HK-2 (cell line): ENCODE results near the gene DYDC2.

Experiments used
- DNase-seq: peaks from one replicate; pipeline ENCODE4 v3.0.0-alpha.2; 2018; ENCODE audit not compliant: unreplicated experiment

The DYDC2 gene

GRCh38 chr10:80371467-80371866, 14.9 kb downstream of the DYDC2 start:
- DNase-seq = no peak

- DNase-seq = no peak
Observed at GRCh38 chr10:80372675-80373074, 16.1 kb downstream of the DYDC2 start.

- no peak for DNase-seq
Observed at GRCh38 chr10:80373502-80373901, 16.9 kb downstream of the DYDC2 start.

GRCh38 chr10:80379701-80380100, 23.1 kb downstream of the DYDC2 start:
- DNase-seq = no peak

GRCh38 chr10:80380185-80380584, 23.6 kb downstream of the DYDC2 start:
- no peak for DNase-seq

- peak; percentile 25 for DNase-seq
Observed at GRCh38 chr10:80382989-80383388, 26.4 kb downstream of the DYDC2 start.

GRCh38 chr10:80390740-80391139, 34.2 kb downstream of the DYDC2 start:
- no peak for DNase-seq

GRCh38 chr10:80392250-80392649, 35.7 kb downstream of the DYDC2 start:
- no peak for DNase-seq

GRCh38 chr10:80394358-80394916, 37.9 kb downstream of the DYDC2 start:
- no peak for DNase-seq

- no peak for DNase-seq
Observed at GRCh38 chr10:80397014-80397413, 40.4 kb downstream of the DYDC2 start.

GRCh38 chr10:80400136-80400804, 43.7 kb downstream of the DYDC2 start:
- no peak for DNase-seq

GRCh38 chr10:80405035-80405434, 48.5 kb downstream of the DYDC2 start:
- DNase-seq = no peak

- no peak for DNase-seq
Observed at GRCh38 chr10:80405626-80406025, 49.0 kb downstream of the DYDC2 start.

- no peak for DNase-seq
Observed at GRCh38 chr10:80406204-80406603, 49.6 kb downstream of the DYDC2 start.

- peak; percentile 81 for DNase-seq
Observed at GRCh38 chr10:80407812-80408241, 51.2 kb downstream of the DYDC2 start.

- peak; percentile 90 for DNase-seq
Observed at GRCh38 chr10:80408242-80409101, 51.9 kb downstream of the DYDC2 start, which contains the start of gene PRXL2A. Gene PRXL2A, plus strand, starts transcription at chr10:80408551. Its CDS starts 11,917 bp downstream, at chr10:80420468.

GRCh38 chr10:80409121-80409520, 52.5 kb downstream of the DYDC2 start:
- no peak for DNase-seq

GRCh38 chr10:80410122-80410521, 53.5 kb downstream of the DYDC2 start:
- DNase-seq = no peak

- no peak for DNase-seq
Observed at GRCh38 chr10:80410578-80411145, 54.1 kb downstream of the DYDC2 start.

- DNase-seq = peak; percentile 40
Observed at GRCh38 chr10:80411267-80411668, 54.7 kb downstream of the DYDC2 start.

GRCh38 chr10:80411681-80412220, 55.2 kb downstream of the DYDC2 start:
- DNase-seq = no peak

- DNase-seq = no peak
Observed at GRCh38 chr10:80412486-80412885, 55.9 kb downstream of the DYDC2 start.
